ENCODE data around the gene ZBED5.

- TF ChIP-seq EZH2 (IDR thresholded peaks at IDR 0.05; ENCODE audit: low read length) (no peak), CTCF (optimal IDR thresholded peaks at IDR 0.05 in 1 of 3, IDR thresholded peaks at IDR 0.05 in 1 of 3, conservative IDR thresholded peaks at IDR 0.05 in 1 of 3; ENCODE audit: extremely low read depth in 1 of 3, insufficient read depth in 2 of 3, low read length in 3 of 3) (no peak)
These were observed 979 bp downstream of the ZBED5 start for GRCh38 chr11:10856689-10857458.

Data from keratinocyte (primary cell).